ENCODE data around the gene DNM1. TPM values are rescaled to one million over a fixed set of nuclear protein-coding genes. Genes with fewer than 3 reads are reported as not detected.
A peak's percentile ranks its signal among the peaks of the same experiment; 100 is the strongest.
"Not testable (repeated sequence)": the region's sequence is repeated elsewhere in the genome, so short reads cannot be mapped to it uniquely, and the experiment has no call there.

DNM1 gene
- total and polyA plus RNA-seq, 5 experiments from 2014 or later, result 0.08 to 1.5 (median 0.67) TPM; not detected in 1

- H3K27me3 Mint-ChIP-seq, result no peaks in the 10 kb centered on the region
- peaks cover 0 to 64% (median 24%) of the 10 kb centered on the region in 3 donors for H3K36me3 Mint-ChIP-seq
- no peak overlapping the region for H3K4me3 Mint-ChIP-seq
- H3K27ac Mint-ChIP-seq, result no peak overlapping the region
- H3K4me1 Mint-ChIP-seq, result peaks cover 0 to 5% (median 0%) of the 10 kb centered on the region in 4 donors
- POLR2A ChIA-PET, result no interaction called here
- ATAC-seq (no peak), DNase-seq (peak in 1 of 10 donors; percentile 60)
- H3K9me3 Mint-ChIP-seq, result no peaks in the 10 kb centered on the region
Observed at GRCh38 chr9:128180447-128180846, 22.7 kb upstream of the DNM1 start.

- peak in 1 of 10 donors; percentile 14 for DNase-seq
- not testable (repeated sequence) for H3K9me3 Mint-ChIP-seq, H3K4me1 Mint-ChIP-seq, H3K27ac Mint-ChIP-seq, H3K27me3 Mint-ChIP-seq, H3K4me3 Mint-ChIP-seq, ATAC-seq
- H3K36me3 Mint-ChIP-seq, result peaks cover 0 to 61% (median 23%) of the 10 kb centered on the region in 3 donors
- POLR2A ChIA-PET, result interaction anchor here (0.9 kb wide), 1 partner anchor 1908 kb away, joined by 3 read pairs; no protein-coding TSS in a partner anchor
Observed at GRCh38 chr9:128181480-128181879, 21.7 kb upstream of the DNM1 start.

- H3K9me3 Mint-ChIP-seq, result no peaks in the 10 kb centered on the region
- DNase-seq (peak in 1 of 10 donors; percentile 15), ATAC-seq (no peak)
- peaks cover 5 to 10% (median 6%) of the 10 kb centered on the region in 4 donors for H3K4me1 Mint-ChIP-seq
- H3K36me3 Mint-ChIP-seq, result peaks cover 0 to 70% (median 23%) of the 10 kb centered on the region in 3 donors
- peak overlapping the region in 2 of 10 donors; percentile 71 to 76 for H3K27ac Mint-ChIP-seq
- H3K4me3 Mint-ChIP-seq, result no peak overlapping the region
- POLR2A ChIA-PET, result no interaction called here
- H3K27me3 Mint-ChIP-seq, result no peaks in the 10 kb centered on the region
Observed at GRCh38 chr9:128182893-128183588, 20.1 kb upstream of the DNM1 start.

- Mint-ChIP-seq H3K36me3 (peaks cover 0 to 61% (median 11%) of the 10 kb centered on the region in 3 donors), H3K27me3 (no peaks in the 10 kb centered on the region), H3K4me1 (peaks cover 9 to 34% (median 25%) of the 10 kb centered on the region in 4 donors), H3K27ac (peak overlapping the region in 3 of 10 donors; percentile 13 to 56 (median 54)), H3K9me3 (no peaks in the 10 kb centered on the region), H3K4me3 (peak overlapping the region in 1 of 10 donors; percentile 41)
- DNase-seq, result peak in 1 of 10 donors; percentile 47
- no peak for ATAC-seq
- POLR2A ChIA-PET, result interaction anchor here (0.5 to 0.6 kb wide), 3 partner anchors 158 to 1530 kb away, joined by 3 to 5 read pairs (median 3); no protein-coding TSS in a partner anchor
Observed at GRCh38 chr9:128185979-128186965, 16.9 kb upstream of the DNM1 start.

GRCh38 chr9:128187361-128187760 is 15.8 kb upstream of the DNM1 start:
- H3K36me3 Mint-ChIP-seq, result peaks cover 0 to 58% (median 11%) of the 10 kb centered on the region in 3 donors
- no peaks in the 10 kb centered on the region for H3K27me3 Mint-ChIP-seq
- POLR2A ChIA-PET, result interaction anchor here (0.6 kb wide), 3 partner anchors 194 to 1529 kb away, joined by 3 read pairs; no protein-coding TSS in a partner anchor
- H3K4me1 Mint-ChIP-seq, result peaks cover 7 to 38% (median 27%) of the 10 kb centered on the region in 4 donors
- no peak for DNase-seq
- no peaks in the 10 kb centered on the region for H3K9me3 Mint-ChIP-seq
- no peak for ATAC-seq
- no peak overlapping the region for H3K27ac Mint-ChIP-seq
- H3K4me3 Mint-ChIP-seq, result no peak overlapping the region

GRCh38 chr9:128188209-128188608 is 15.0 kb upstream of the DNM1 start:
- DNase-seq (no peak), ATAC-seq (no peak)
- Mint-ChIP-seq H3K9me3 (no peaks in the 10 kb centered on the region), H3K4me1 (peaks cover 5 to 43% (median 27%) of the 10 kb centered on the region in 4 donors), H3K27me3 (no peaks in the 10 kb centered on the region), H3K27ac (no peak overlapping the region), H3K4me3 (peak overlapping the region in 1 of 10 donors; percentile 28), H3K36me3 (peaks cover 0 to 50% (median 11%) of the 10 kb centered on the region in 3 donors)
- POLR2A ChIA-PET, result interaction anchor here (0.6 kb wide), 2 partner anchors 80 to 193 kb away, joined by 3 to 4 read pairs; no protein-coding TSS in a partner anchor

- Mint-ChIP-seq H3K4me1 (peaks cover 5 to 43% (median 27%) of the 10 kb centered on the region in 4 donors), H3K4me3 (peak overlapping the region; percentile 62 to 97 (median 89)), H3K9me3 (no peaks in the 10 kb centered on the region), H3K36me3 (peaks cover 0 to 39% (median 6%) of the 10 kb centered on the region in 3 donors), H3K27ac (peak overlapping the region in 9 of 10 donors; percentile 57 to 89 (median 75)), H3K27me3 (no peaks in the 10 kb centered on the region)
- ATAC-seq (no peak), DNase-seq (peak in 1 of 10 donors; percentile 32)
- POLR2A ChIA-PET, result interaction anchor here (0.6 to 1.6 kb wide), 4 partner anchors 14 to 218 kb away, joined by 3 to 5 read pairs (median 3); no protein-coding TSS in a partner anchor
Observed at GRCh38 chr9:128190013-128190412, 13.2 kb upstream of the DNM1 start.

- Mint-ChIP-seq H3K36me3 (peaks cover 0 to 35% (median 5%) of the 10 kb centered on the region in 3 donors), H3K27ac (peak overlapping the region; percentile 86 to 99 (median 92)), H3K4me3 (peak overlapping the region; percentile 87 to 97 (median 94)), H3K4me1 (peaks cover 5 to 43% (median 27%) of the 10 kb centered on the region in 4 donors), H3K9me3 (no peaks in the 10 kb centered on the region), H3K27me3 (no peaks in the 10 kb centered on the region)
- ATAC-seq (peak; percentile 61 to 63), DNase-seq (peak in 1 of 10 donors; percentile 72)
- POLR2A ChIA-PET, result interaction anchor here (0.5 to 2.1 kb wide), 6 partner anchors 9 to 61 kb away, joined by 3 to 11 read pairs (median 4); partner anchors contain the start of gene BBLN
Observed at GRCh38 chr9:128190516-128191405, 12.4 kb upstream of the DNM1 start.

- Mint-ChIP-seq H3K36me3 (peaks cover 0 to 30% (median 5%) of the 10 kb centered on the region in 3 donors), H3K9me3 (no peaks in the 10 kb centered on the region), H3K4me1 (peaks cover 5 to 41% (median 25%) of the 10 kb centered on the region in 4 donors), H3K27ac (peak within 1 kb of the TSS; percentile 86 to 99 (median 92)), H3K4me3 (peak within 1 kb of the TSS; percentile 87 to 97 (median 94)), H3K27me3 (no peaks in the 10 kb centered on the region)
- POLR2A ChIA-PET, result interaction anchor here (0.5 to 2.1 kb wide), 6 partner anchors 8 to 61 kb away, joined by 3 to 11 read pairs (median 4); partner anchors contain the start of gene BBLN
- peak; percentile 90 to 93 for ATAC-seq
- DNase-seq, result peak; percentile 44 to 81 (median 70)
Observed at GRCh38 chr9:128191406-128192046, 11.7 kb upstream of the DNM1 start, which contains the start of gene CIZ1. Gene CIZ1 (minus strand): TSS chr9:128191572. CDS start chr9:128190857, 715 bp downstream.

GRCh38 chr9:128192601-128193371 is 10.4 kb upstream of the DNM1 start:
- Mint-ChIP-seq H3K4me3 (peak overlapping the region in 9 of 10 donors; percentile 43 to 97 (median 62)), H3K27me3 (no peaks in the 10 kb centered on the region), H3K9me3 (no peaks in the 10 kb centered on the region), H3K4me1 (peaks cover 5 to 38% (median 20%) of the 10 kb centered on the region in 4 donors), H3K27ac (peak overlapping the region in 3 of 10 donors; percentile 34 to 82 (median 38)), H3K36me3 (peaks cover 0 to 19% (median 5%) of the 10 kb centered on the region in 3 donors)
- ATAC-seq (peak in 1 of 2 donors; percentile 69), DNase-seq (peak in 7 of 10 donors; percentile 27 to 67 (median 49))
- POLR2A ChIA-PET, result interaction anchor here (0.6 to 2.1 kb wide), 3 partner anchors 32 to 879 kb away, joined by 3 to 11 read pairs (median 3); partner anchors contain the start of gene BBLN
